ENCODE results near the gene PPFIA2.

GRCh38 chr12:81386101-81386500 is 373.0 kb downstream of the PPFIA2 start:
- no peak for TF ChIP-seq CTCF (IDR thresholded peaks at IDR 0.05; ENCODE audit: insufficient read depth, low read depth, low read length)
- no peak for TF ChIP-seq EZH2 (IDR thresholded peaks at IDR 0.05; ENCODE audit: insufficient read depth, low read length)

All from astrocyte (in vitro differentiated cells and primary cell).